Measurements from ENCODE around the gene NDUFAF8.
"Not testable (repeated sequence)": the region's sequence is repeated elsewhere in the genome, so short reads cannot be mapped to it uniquely, and the experiment has no call there.

The NDUFAF8 gene

GRCh38 chr17:81223762-81224130 is 15.4 kb upstream of the NDUFAF8 start:
- DNase-seq: peak in 1 of 2 donors; percentile 24

GRCh38 chr17:81227630-81228029 is 11.5 kb upstream of the NDUFAF8 start:
- DNase-seq: not testable (repeated sequence)

GRCh38 chr17:81228420-81228819 is 10.7 kb upstream of the NDUFAF8 start:
- peak in 1 of 2 donors; percentile 33 for DNase-seq

- DNase-seq: no peak
Measured at GRCh38 chr17:81228834-81229665, 10.1 kb upstream of the NDUFAF8 start.

GRCh38 chr17:81229666-81229920 is 9.5 kb upstream of the NDUFAF8 start:
- DNase-seq: no peak

- DNase-seq: no peak
Measured at GRCh38 chr17:81230043-81230820, 8.9 kb upstream of the NDUFAF8 start.

- DNase-seq: no peak
Measured at GRCh38 chr17:81231121-81231645, 7.9 kb upstream of the NDUFAF8 start.

GRCh38 chr17:81231766-81232581 is 7.1 kb upstream of the NDUFAF8 start:
- no peak for DNase-seq

GRCh38 chr17:81232616-81233241 is 6.4 kb upstream of the NDUFAF8 start:
- no peak for DNase-seq

GRCh38 chr17:81233316-81233715 is 5.8 kb upstream of the NDUFAF8 start:
- no peak for DNase-seq

- no peak for DNase-seq
Measured at GRCh38 chr17:81233811-81234505, 5.2 kb upstream of the NDUFAF8 start.

- no peak for DNase-seq
Measured at GRCh38 chr17:81234506-81234855, 4.6 kb upstream of the NDUFAF8 start.

GRCh38 chr17:81234940-81235821 is 3.9 kb upstream of the NDUFAF8 start:
- DNase-seq: no peak

GRCh38 chr17:81235822-81236740 is 3.0 kb upstream of the NDUFAF8 start:
- no peak for DNase-seq

GRCh38 chr17:81236784-81237183 is 2.3 kb upstream of the NDUFAF8 start:
- DNase-seq: no peak

- DNase-seq: no peak
Measured at GRCh38 chr17:81237591-81238489, 1.3 kb upstream of the NDUFAF8 start.

GRCh38 chr17:81238490-81238814 is 666 bp upstream of the NDUFAF8 start:
- no peak for DNase-seq

- peak; percentile 27 to 37 for DNase-seq
Measured at GRCh38 chr17:81239714-81240555, 817 bp downstream of the NDUFAF8 start.
